Esophagus muscularis mucosa (tissue), 4 donors: ENCODE measurements around the gene MED22. TPM values are rescaled to one million over a fixed set of nuclear protein-coding genes. Genes with fewer than 3 reads are reported as not detected.
A peak's percentile ranks its signal among the peaks of the same experiment; 100 is the strongest.
"Not testable (repeated sequence)": the region's sequence is repeated elsewhere in the genome, so short reads cannot be mapped to it uniquely, and the experiment has no call there.

ENCODE experiments used
- DNase-seq: peaks from one replicate; pipeline ENCODE4 v3.0.0-alpha.2; 2017; ENCODE audit errors: extremely low spot score
- H3K27ac ChIP-seq, 4 donors: fragments of 200-600 bp; sonication (generic); replicated peaks in 1 of 4; 1 replicate in 3 of 4; 2 replicates in 1 of 4; pipeline ENCODE4 v1.5.1; 2016 to 2019; ENCODE audit warnings: mild to moderate bottlenecking in 1 of 4
- H3K27me3 ChIP-seq, 4 donors: fragments of 200-600 bp; sonication (generic); one replicate each; pipeline versions ENCODE4 v1.5.1 to v1.6.0; 2016 to 2019
- H3K36me3 ChIP-seq, 4 donors: fragments of 200-600 bp; sonication (generic); one replicate each; pipeline ENCODE4 v1.5.1; 2016 to 2019
- H3K4me1 ChIP-seq, 4 donors: fragments of 200-600 bp; sonication (generic); one replicate each; pipeline ENCODE4 v1.5.1; 2016 to 2019
- H3K4me3 ChIP-seq, 4 donors: fragments of 200-600 bp; sonication (generic); 1 replicate in 2 of 4; 2 replicates in 2 of 4; pipeline ENCODE4 v1.5.1; 2016 to 2019; ENCODE audit warnings: mild to moderate bottlenecking in 4 of 4, moderate library complexity in 1 of 4
- H3K9me3 ChIP-seq, 4 donors: fragments of 200-600 bp; sonication (generic); 1 replicate in 3 of 4; 2 replicates in 1 of 4; pipeline ENCODE4 v1.5.1; 2016 to 2019
- CTCF ChIP-seq, 3 experiments: fragments of 200-600 bp in 2 of 3; fragments of 450-650 bp in 1 of 3; sonication (generic) in 2 of 3; IDR thresholded peaks; one replicate each; pipeline ENCODE4 v1.5.1; 2017 to 2019; ENCODE audit warnings: antibody characterized with exemption in 3 of 3, mild to moderate bottlenecking in 2 of 3, moderate library complexity in 1 of 3
- EP300 ChIP-seq: sonication (generic); formaldehyde crosslinking; IDR thresholded peaks from one replicate; pipeline ENCODE4 v1.6.1; 2017; ENCODE audit warnings: antibody characterized with exemption
- POLR2A ChIP-seq: fragments of 450-650 bp; IDR thresholded peaks from one replicate; pipeline ENCODE4 v1.6.1; 2017; ENCODE audit warnings: antibody characterized with exemption, moderate library complexity, mild to moderate bottlenecking, low read depth
- POLR2AphosphoS5 ChIP-seq, 2 donors: sonication (generic); formaldehyde crosslinking; IDR thresholded peaks; one replicate each; pipeline ENCODE4 v1.6.1; 2017; ENCODE audit warnings: antibody characterized with exemption in 2 of 2
- WGBS: methylation state at CpG from one replicate; pipeline ENCODE4 v1.1.5; 2018; 5-methylcytosine and 5-hydroxymethylcytosine counted together
- intact Hi-C: fragments of 100-400 bp; cut with DNase I; formaldehyde crosslinking; loops from one replicate; pipeline ENCODE4 v1.15.1; 2023
- small RNA-seq, 3 donors: library from RNA; depleted of rRNA; stranded (forward); fragments of <200 nt; gene quantifications; one replicate each; pipeline ENCODE3, GENCODE V24; 2016
- total RNA-seq, 4 donors: library from RNA; depleted of rRNA; stranded (reverse); fragments of >200 nt; gene quantifications; one replicate each; pipeline versions ENCODE4 v1.1.0 to v1.2.1, GENCODE V29; 2016

Gene MED22
- total RNA-seq, 4 donors from 2014 or later, result 20.0 to 44.6 (median 35.5) TPM

GRCh38 chr9:133301253-133302230 is 46.4 kb downstream of the MED22 start:
- Histone ChIP-seq H3K9me3 (no peaks in the 10 kb centered on the region), H3K4me3 (no peak overlapping the region), H3K27ac (no peak overlapping the region), H3K36me3 (no peaks in the 10 kb centered on the region), H3K27me3 (peaks cover 0 to 38% (median 2%) of the 10 kb centered on the region in 4 donors), H3K4me1 (no peaks in the 10 kb centered on the region)
- 91% methylated on average over 13 of the region's 13 CpGs for WGBS
- intact Hi-C loops, result no loop called here
- TF ChIP-seq EP300, result no peak
- no peak for TF ChIP-seq POLR2AphosphoS5 (IDR thresholded peaks at IDR 0.05)
- no peak for TF ChIP-seq POLR2A
- no peak for TF ChIP-seq CTCF (IDR thresholded peaks at IDR 0.05)
- DNase-seq, result no peak

GRCh38 chr9:133299996-133300395 is 47.9 kb downstream of the MED22 start:
- H3K4me1 ChIP-seq, DNase-seq, H3K9me3 ChIP-seq, H3K36me3 ChIP-seq, intact Hi-C loops, H3K4me3 ChIP-seq, H3K27ac ChIP-seq: not testable (repeated sequence)
- H3K27me3 ChIP-seq, result peaks cover 0 to 38% (median 2%) of the 10 kb centered on the region in 4 donors
- 89% methylated on average over 15 of the region's 16 CpGs for WGBS

- WGBS, result 69% methylated on average over 1 of the region's 1 CpG
- intact Hi-C loops, result no loop called here
- no peak overlapping the region for H3K27ac ChIP-seq
These were observed 53.7 kb downstream of the MED22 start for GRCh38 chr9:133294257-133294656.

GRCh38 chr9:133290751-133291302 is 57.1 kb downstream of the MED22 start:
- TF ChIP-seq EP300 (no peak), CTCF (IDR thresholded peaks at IDR 0.05) (no peak), POLR2A (no peak), POLR2AphosphoS5 (IDR thresholded peaks at IDR 0.05) (no peak)
- Histone ChIP-seq H3K36me3 (no peaks in the 10 kb centered on the region), H3K27ac (no peak overlapping the region), H3K4me1 (no peaks in the 10 kb centered on the region), H3K27me3 (peaks cover 0 to 14% (median 0%) of the 10 kb centered on the region in 4 donors), H3K4me3 (no peak overlapping the region), H3K9me3 (no peaks in the 10 kb centered on the region)
- peak; percentile 83 for DNase-seq
- intact Hi-C loops, result no loop called here
- WGBS, result 94% methylated on average over 2 of the region's 2 CpGs

More at GRCh38 chr9:133294257-133294656, 53.7 kb downstream of the MED22 start:
- no peak for DNase-seq
- Histone ChIP-seq H3K36me3 (no peaks in the 10 kb centered on the region), H3K9me3 (no peaks in the 10 kb centered on the region), H3K4me1 (no peaks in the 10 kb centered on the region), H3K27me3 (peaks cover 0 to 28% (median 0%) of the 10 kb centered on the region in 4 donors), H3K4me3 (no peak overlapping the region)
- TF ChIP-seq POLR2AphosphoS5 (IDR thresholded peaks at IDR 0.05) (no peak), CTCF (IDR thresholded peaks at IDR 0.05) (no peak), EP300 (no peak), POLR2A (no peak)

Small RNA genes within 50 kb of the gene (small RNA-seq; reads per million reads assigned to genes)
- 0 reads per million in 3 donors for gene RF00019
- gene SNORD24, result 0 reads per million in 3 donors
- 0 reads per million in 3 donors for gene SNORD36A
- gene SNORD36B, result 0 reads per million in 3 donors
- gene SNORD36C, result 0 reads per million in 3 donors

Other genes starting within 250 kb of the MED22 start
- 10 to 100 TPM; 48.6 to 67.4 (median 54.8) TPM for gene RALGDS, start 226.9 kb downstream of the MED22 start, total RNA-seq
- gene GBGT1, start 184.2 kb downstream of the MED22 start, total RNA-seq, result 10 to 100 TPM; 15.9 to 19.1 (median 17.5) TPM
- not detected for gene OBP2B, start 138.9 kb downstream of the MED22 start, total RNA-seq
- 1 to 10 TPM in 2 of 4 donors, under 1 TPM in 2; 0.33 to 3.8 (median 1.2) TPM for gene ABO, start 72.9 kb downstream of the MED22 start, total RNA-seq
- 10 to 100 TPM; 15.0 to 36.2 (median 27.5) TPM for gene SURF6, start 11.9 kb downstream of the MED22 start, total RNA-seq
- gene RPL7A, start 87 bp upstream of the MED22 start, total RNA-seq, result 1,000 to 10,000 TPM; 1,466 to 2,142 (median 1,771) TPM
- gene SURF1, start 8.4 kb upstream of the MED22 start, total RNA-seq, result 10 to 100 TPM; 50.4 to 86.4 (median 69.2) TPM
- gene SURF2, start 8.4 kb upstream of the MED22 start, total RNA-seq, result 10 to 100 TPM; 16.1 to 36.4 (median 28.7) TPM
- 100 to 1,000 TPM in 3 of 4 donors, 10 to 100 TPM in 1; 83.9 to 139 (median 127) TPM for gene SURF4, start 27.9 kb upstream of the MED22 start, total RNA-seq
- 1 to 10 TPM in 2 of 4 donors, under 1 TPM in 1, not detected in 1; 0.26 to 2.1 (median 1.0) TPM for gene STKLD1, start 28.2 kb upstream of the MED22 start, total RNA-seq
- gene REXO4, start 69.9 kb upstream of the MED22 start, total RNA-seq, result 10 to 100 TPM; 15.0 to 28.9 (median 22.4) TPM
- 1 to 10 TPM; 1.3 to 1.7 (median 1.4) TPM for gene ADAMTS13, start 74.2 kb upstream of the MED22 start, total RNA-seq
- gene CACFD1, start 111.8 kb upstream of the MED22 start, total RNA-seq, result 10 to 100 TPM; 12.5 to 27.8 (median 19.6) TPM
- 1 to 10 TPM; 2.9 to 8.6 (median 5.9) TPM for gene SLC2A6, start 131.0 kb upstream of the MED22 start, total RNA-seq
- not detected for gene MYMK, start 176.8 kb upstream of the MED22 start, total RNA-seq
- 1 to 10 TPM; 2.8 to 6.6 (median 3.2) TPM for gene ADAMTSL2, start 186.6 kb upstream of the MED22 start, total RNA-seq